Measurements from ENCODE around the gene ARHGAP18. TPM values are rescaled to one million over a fixed set of nuclear protein-coding genes. Genes with fewer than 3 reads are reported as not detected.

The ARHGAP18 gene
- total and polyA plus RNA-seq, 2 experiments from 2014 or later: 4.3 to 5.0 TPM

- peaks cover 33% of the 10 kb centered on the region for H3K4me1 ChIP-seq (ENCODE audit: insufficient read depth)
- no peak overlapping the region for H3K27ac ChIP-seq (ENCODE audit: low read depth)
- H2AFZ ChIP-seq: no peak overlapping the region
- Mint-ChIP-seq H3K27me3 (ENCODE audit: insufficient read depth, low read depth, poor library complexity) (no peaks in the 10 kb centered on the region), H3K4me3 (no peak overlapping the region), H3K4me1 (peaks cover 26% of the 10 kb centered on the region), H3K9me3 (no peaks in the 10 kb centered on the region), H3K27ac (no peak overlapping the region; the same call in 1 of the 2 replicates), H3K36me3 (ENCODE audit: low read depth) (no peaks in the 10 kb centered on the region)
- H3K27me3 ChIP-seq (ENCODE audit: insufficient read depth): no peaks in the 10 kb centered on the region
- TF ChIP-seq CTCF (conservative IDR thresholded peaks at IDR 0.05; ENCODE audit: low read depth in 2 of 2): no peak
- no peak for TF ChIP-seq EZH2 (IDR thresholded peaks at IDR 0.05; ENCODE audit: low read depth, unreplicated experiment)
- TF ChIP-seq ZNF331 (CRISPR knock-in tag; IDR thresholded peaks at IDR 0.05; ENCODE audit: low read depth): no peak
- no peak for TF ChIP-seq ETS1 (IDR thresholded peaks at IDR 0.05)
- TF ChIP-seq REST (IDR thresholded peaks at IDR 0.05; ENCODE audit: unreplicated experiment): no peak
- TF ChIP-seq POLR2AphosphoS5 (IDR thresholded peaks at IDR 0.05; ENCODE audit: low read depth): no peak
- no peak for TF ChIP-seq JUNB (IDR thresholded peaks at IDR 0.05; ENCODE audit: unreplicated experiment)
- no peak for TF ChIP-seq EZH2phosphoT487 (IDR thresholded peaks at IDR 0.05; ENCODE audit: unreplicated experiment)
- TF ChIP-seq ZNF462 (CRISPR knock-in tag; IDR thresholded peaks at IDR 0.05): no peak
- TF ChIP-seq CREB1 (CRISPR knock-in tag; IDR thresholded peaks at IDR 0.05; ENCODE audit: low read depth): no peak
- TF ChIP-seq ZNF114 (CRISPR knock-in tag; IDR thresholded peaks at IDR 0.05): no peak
- TF ChIP-seq NANOG (IDR thresholded peaks at IDR 0.05; ENCODE audit: borderline replicate concordance): no peak
- no peak for TF ChIP-seq STAT1 (IDR thresholded peaks at IDR 0.05; ENCODE audit: unreplicated experiment)
- no peaks in the 10 kb centered on the region; the same call in 1 of the 2 replicates for H3K9me2 ChIP-seq (ENCODE audit: insufficient read depth)
- H4K20me1 ChIP-seq (replicated peaks; ENCODE audit: insufficient read depth): no peaks in the 10 kb centered on the region
- no peak overlapping the region for H3K4me2 ChIP-seq
- no peaks in the 10 kb centered on the region for H3F3A ChIP-seq (replicated peaks; ENCODE audit: low read depth)
- H3K79me2 ChIP-seq (replicated peaks; ENCODE audit: insufficient read depth): no peaks in the 10 kb centered on the region
- ATAC-seq: no peak
- no peaks in the 10 kb centered on the region for H3K36me3 ChIP-seq (ENCODE audit: insufficient read depth)
- no peak overlapping the region for H3K4me3 ChIP-seq
- no peak for DNase-seq (ENCODE audit: low spot score)
Measured at GRCh38 chr6:129645830-129646579, 64.0 kb downstream of the ARHGAP18 start.
